ENCODE data around the gene VPS33A. TPM values are rescaled to one million over a fixed set of nuclear protein-coding genes. Genes with fewer than 3 reads are reported as not detected.
A peak's percentile ranks its signal among the peaks of the same experiment; 100 is the strongest.

VPS33A gene
- total and polyA plus RNA-seq, 2 of the 13 experiments (the other 11 are each of a cell fraction or from before 2014, with no cell fraction given), result 11.0 to 43.6 TPM

DNA sequence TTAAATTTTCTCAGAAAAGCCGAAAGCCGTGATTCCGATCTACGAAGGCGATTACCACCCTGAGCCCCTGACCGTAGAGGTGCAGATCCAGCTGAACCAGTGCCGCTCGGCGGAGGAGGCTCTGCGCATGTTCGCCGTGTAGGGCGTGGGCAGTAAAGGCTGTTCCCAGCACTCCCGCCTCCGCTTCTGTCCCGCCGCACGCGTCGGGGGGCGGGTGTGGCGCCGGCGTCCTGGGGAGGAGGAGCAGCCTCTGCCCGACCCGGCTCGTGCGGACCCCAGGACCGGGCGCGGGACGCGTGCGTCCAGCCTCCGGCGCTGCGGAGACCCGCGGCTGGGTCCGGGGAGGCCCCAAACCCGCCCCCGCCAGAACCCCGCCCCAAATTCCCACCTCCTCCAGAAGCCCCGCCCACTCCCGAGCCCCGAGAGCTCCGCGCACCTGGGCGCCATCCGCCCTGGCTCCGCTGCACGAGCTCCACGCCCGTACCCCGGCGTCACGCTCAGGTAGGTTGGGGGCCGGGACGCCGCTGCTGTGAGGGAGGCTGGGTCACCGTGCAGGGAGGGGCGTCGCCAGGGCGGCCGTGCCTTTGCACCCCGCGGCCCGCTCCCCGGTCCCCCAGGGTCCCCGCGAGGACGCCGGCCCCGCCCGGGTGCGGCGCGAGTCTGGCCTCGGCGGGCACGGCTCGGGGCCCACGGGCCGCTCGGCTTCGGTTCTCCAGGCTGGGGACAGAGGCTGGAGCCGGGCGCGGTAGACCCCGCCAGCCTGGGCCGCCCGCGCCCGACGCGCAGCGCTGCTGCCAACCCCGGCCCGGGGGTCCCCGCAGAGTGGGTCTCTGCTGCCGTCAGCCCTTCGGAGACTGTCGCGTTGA lies 62.8 kb downstream of the VPS33A start, which contains the start of gene B3GNT4 (continued):
- TF ChIP-seq SP1 (IDR thresholded peaks at IDR 0.05), result no peak
- no peak; the same call in 1 of the 2 replicates for TF ChIP-seq SP1 (CRISPR knock-in tag; IDR thresholded peaks at IDR 0.05)
- TF ChIP-seq SIX4 (CRISPR knock-in tag; IDR thresholded peaks at IDR 0.05), result no peak
- TF ChIP-seq, protein P1, sequence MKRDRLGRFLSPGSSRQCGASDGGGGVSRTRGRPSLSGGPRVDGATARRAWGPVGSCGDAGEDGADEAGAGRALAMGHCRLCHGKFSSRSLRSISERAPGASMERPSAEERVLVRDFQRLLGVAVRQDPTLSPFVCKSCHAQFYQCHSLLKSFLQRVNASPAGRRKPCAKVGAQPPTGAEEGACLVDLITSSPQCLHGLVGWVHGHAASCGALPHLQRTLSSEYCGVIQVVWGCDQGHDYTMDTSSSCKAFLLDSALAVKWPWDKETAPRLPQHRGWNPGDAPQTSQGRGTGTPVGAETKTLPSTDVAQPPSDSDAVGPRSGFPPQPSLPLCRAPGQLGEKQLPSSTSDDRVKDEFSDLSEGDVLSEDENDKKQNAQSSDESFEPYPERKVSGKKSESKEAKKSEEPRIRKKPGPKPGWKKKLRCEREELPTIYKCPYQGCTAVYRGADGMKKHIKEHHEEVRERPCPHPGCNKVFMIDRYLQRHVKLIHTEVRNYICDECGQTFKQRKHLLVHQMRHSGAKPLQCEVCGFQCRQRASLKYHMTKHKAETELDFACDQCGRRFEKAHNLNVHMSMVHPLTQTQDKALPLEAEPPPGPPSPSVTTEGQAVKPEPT (CRISPR knock-in tag; IDR thresholded peaks at IDR 0.05; ENCODE audit: low read depth), result no peak
- TF ChIP-seq YEATS2 (CRISPR knock-in tag; IDR thresholded peaks at IDR 0.05; ENCODE audit: borderline replicate concordance), result no peak
- no peak for TF ChIP-seq NFKBIZ (CRISPR knock-in tag; IDR thresholded peaks at IDR 0.05)
- TF ChIP-seq KLF16 (CRISPR knock-in tag; IDR thresholded peaks at IDR 0.05), result 0 out of 4 replicates have a peak, but pooled peaks of 1 of the 2 experiments have one; percentile 21
- TF ChIP-seq HNRNPLL (IDR thresholded peaks at IDR 0.05; ENCODE audit: low read depth, low read length, poor library complexity, severe bottlenecking), result peak; percentile 58
- TF ChIP-seq ZNF777 (CRISPR knock-in tag; IDR thresholded peaks at IDR 0.05), result peak; percentile 27; the same call in 1 of the 2 replicates
- TF ChIP-seq, protein P2, sequence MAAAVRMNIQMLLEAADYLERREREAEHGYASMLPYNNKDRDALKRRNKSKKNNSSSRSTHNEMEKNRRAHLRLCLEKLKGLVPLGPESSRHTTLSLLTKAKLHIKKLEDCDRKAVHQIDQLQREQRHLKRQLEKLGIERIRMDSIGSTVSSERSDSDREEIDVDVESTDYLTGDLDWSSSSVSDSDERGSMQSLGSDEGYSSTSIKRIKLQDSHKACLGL (CRISPR knock-in tag; IDR thresholded peaks at IDR 0.05), result no peak
- TF ChIP-seq ZNF891 (CRISPR knock-in tag; IDR thresholded peaks at IDR 0.05), result no peak
- no peak for TF ChIP-seq ZFP62 (CRISPR knock-in tag; IDR thresholded peaks at IDR 0.05)
- TF ChIP-seq NFIB (CRISPR knock-in tag; IDR thresholded peaks at IDR 0.05; ENCODE audit: borderline replicate concordance), result no peak
- TF ChIP-seq, protein P3, sequence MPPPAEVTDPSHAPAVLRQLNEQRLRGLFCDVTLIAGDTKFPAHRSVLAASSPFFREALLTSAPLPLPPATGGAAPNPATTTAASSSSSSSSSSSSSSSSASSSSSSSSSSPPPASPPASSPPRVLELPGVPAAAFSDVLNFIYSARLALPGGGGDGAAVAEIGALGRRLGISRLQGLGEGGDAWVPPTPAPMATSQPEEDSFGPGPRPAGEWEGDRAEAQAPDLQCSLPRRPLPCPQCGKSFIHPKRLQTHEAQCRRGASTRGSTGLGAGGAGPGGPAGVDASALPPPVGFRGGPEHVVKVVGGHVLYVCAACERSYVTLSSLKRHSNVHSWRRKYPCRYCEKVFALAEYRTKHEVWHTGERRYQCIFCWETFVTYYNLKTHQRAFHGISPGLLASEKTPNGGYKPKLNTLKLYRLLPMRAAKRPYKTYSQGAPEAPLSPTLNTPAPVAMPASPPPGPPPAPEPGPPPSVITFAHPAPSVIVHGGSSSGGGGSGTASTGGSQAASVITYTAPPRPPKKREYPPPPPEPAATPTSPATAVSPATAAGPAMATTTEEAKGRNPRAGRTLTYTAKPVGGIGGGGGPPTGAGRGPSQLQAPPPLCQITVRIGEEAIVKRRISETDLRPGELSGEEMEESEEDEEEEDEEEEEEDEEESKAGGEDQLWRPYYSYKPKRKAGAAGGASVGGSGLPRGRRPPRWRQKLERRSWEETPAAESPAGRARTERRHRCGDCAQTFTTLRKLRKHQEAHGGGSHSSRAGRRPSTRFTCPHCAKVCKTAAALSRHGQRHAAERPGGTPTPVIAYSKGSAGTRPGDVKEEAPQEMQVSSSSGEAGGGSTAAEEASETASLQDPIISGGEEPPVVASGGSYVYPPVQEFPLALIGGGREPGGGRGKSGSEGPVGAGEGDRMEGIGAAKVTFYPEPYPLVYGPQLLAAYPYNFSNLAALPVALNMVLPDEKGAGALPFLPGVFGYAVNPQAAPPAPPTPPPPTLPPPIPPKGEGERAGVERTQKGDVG (CRISPR knock-in tag; IDR thresholded peaks at IDR 0.05; ENCODE audit: borderline replicate concordance), result no peak
- 0 out of 2 replicates have a peak, but pooled peaks have one; percentile 23 for TF ChIP-seq RXRA (CRISPR knock-in tag; IDR thresholded peaks at IDR 0.05)
- TF ChIP-seq, protein P4, sequence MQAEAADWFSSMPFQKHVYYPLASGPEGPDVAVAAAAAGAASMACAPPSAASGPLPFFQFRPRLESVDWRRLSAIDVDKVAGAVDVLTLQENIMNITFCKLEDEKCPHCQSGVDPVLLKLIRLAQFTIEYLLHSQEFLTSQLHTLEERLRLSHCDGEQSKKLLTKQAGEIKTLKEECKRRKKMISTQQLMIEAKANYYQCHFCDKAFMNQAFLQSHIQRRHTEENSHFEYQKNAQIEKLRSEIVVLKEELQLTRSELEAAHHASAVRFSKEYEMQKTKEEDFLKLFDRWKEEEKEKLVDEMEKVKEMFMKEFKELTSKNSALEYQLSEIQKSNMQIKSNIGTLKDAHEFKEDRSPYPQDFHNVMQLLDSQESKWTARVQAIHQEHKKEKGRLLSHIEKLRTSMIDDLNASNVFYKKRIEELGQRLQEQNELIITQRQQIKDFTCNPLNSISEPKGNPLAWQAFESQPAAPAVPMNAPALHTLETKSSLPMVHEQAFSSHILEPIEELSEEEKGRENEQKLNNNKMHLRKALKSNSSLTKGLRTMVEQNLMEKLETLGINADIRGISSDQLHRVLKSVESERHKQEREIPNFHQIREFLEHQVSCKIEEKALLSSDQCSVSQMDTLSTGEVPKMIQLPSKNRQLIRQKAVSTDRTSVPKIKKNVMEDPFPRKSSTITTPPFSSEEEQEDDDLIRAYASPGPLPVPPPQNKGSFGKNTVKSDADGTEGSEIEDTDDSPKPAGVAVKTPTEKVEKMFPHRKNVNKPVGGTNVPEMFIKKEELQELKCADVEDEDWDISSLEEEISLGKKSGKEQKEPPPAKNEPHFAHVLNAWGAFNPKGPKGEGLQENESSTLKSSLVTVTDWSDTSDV (CRISPR knock-in tag; IDR thresholded peaks at IDR 0.05), result no peak
- TF ChIP-seq KDM2A (CRISPR knock-in tag; IDR thresholded peaks at IDR 0.05; ENCODE audit: borderline replicate concordance, low read depth), result peak; percentile 19; the same call in 1 of the 2 replicates
- TF ChIP-seq ZNF496 (CRISPR knock-in tag; IDR thresholded peaks at IDR 0.05; ENCODE audit: insufficient replicate concordance), result no peak
- TF ChIP-seq ZNF569 (CRISPR knock-in tag; IDR thresholded peaks at IDR 0.05; ENCODE audit: borderline replicate concordance), result no peak
- TF ChIP-seq HDAC1 (CRISPR knock-in tag; IDR thresholded peaks at IDR 0.05), result no peak
- TF ChIP-seq MZF1 (CRISPR knock-in tag; IDR thresholded peaks at IDR 0.05; ENCODE audit: borderline replicate concordance), result no peak

All from HepG2 (cell line).